Cardiac fibroblast (primary cell): ENCODE data around the gene RHEB.

Experiments used
- DNase-seq, 2 donors: peaks; one replicate each; pipeline versions ENCODE4 v3.0.0 to v3.0.0-alpha.2; 2010; ENCODE audit warnings: low read depth in 2 of 2
- H3K4me3 ChIP-seq, 2 donors: replicated peaks in 1 of 2; 1 replicate in 1 of 2; 2 replicates in 1 of 2; pipeline ENCODE4 v1.5.1; 2011; ENCODE audit warnings: low read depth in 2 of 2, low read length in 2 of 2, mild to moderate bottlenecking in 2 of 2, moderate library complexity in 1 of 2
- CTCF ChIP-seq: IDR thresholded peaks from one replicate; pipeline ENCODE4 v1.5.1; 2011; ENCODE audit warnings: low read depth, mild to moderate bottlenecking, low read length, inconsistent platforms

RHEB gene

DNA sequence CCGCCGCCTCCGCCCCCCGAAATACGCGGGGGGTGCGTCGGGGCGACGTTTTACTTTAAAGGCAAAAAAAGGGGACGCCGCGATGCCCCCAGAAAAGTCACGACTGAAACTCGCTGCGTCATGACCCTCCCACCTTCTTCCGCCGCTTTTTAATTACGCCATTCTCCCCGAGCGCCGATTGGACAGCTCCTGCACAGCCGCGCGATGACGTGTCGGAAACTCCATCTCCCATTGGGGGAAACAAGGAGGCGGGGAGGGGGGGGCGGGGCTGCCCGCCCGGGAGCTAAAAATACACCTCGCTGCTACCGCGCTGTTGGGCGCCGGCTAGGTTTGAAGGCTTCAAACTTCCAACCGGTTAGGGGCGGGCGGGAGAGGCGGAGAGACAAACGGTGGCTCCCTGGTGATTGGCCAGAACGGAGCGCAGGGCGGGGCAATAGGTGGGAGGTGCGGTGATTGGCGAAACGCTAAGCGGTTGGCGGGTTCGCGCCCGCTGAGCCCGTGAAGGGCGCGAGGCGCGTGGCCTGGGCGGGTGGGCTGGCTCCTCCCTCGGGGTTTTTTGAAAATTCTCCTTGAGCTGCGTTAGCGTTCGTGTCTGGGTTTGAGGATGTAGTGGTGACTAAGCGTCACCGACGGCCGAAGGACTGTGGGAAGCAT is at the start of gene RHEB:
TSS of gene RHEB (minus strand) at position 131 of the 654 bp plus-strand sequence. CDS start 384 bp downstream, outside the sequence.
- TF ChIP-seq CTCF: no peak
- peak; percentile 100 for DNase-seq
- peak within 1 kb of the TSS; percentile 75 to 76 for H3K4me3 ChIP-seq

- DNase-seq: peak; percentile 70 to 75
- H3K4me3 ChIP-seq: no peak overlapping the region
- TF ChIP-seq CTCF: no peak
Observed at GRCh38 chr7:151566897-151567320, 47.2 kb upstream of the RHEB start.

- TF ChIP-seq CTCF: no peak
Observed at GRCh38 chr7:151565541-151565940, 45.8 kb upstream of the RHEB start.

DNA sequence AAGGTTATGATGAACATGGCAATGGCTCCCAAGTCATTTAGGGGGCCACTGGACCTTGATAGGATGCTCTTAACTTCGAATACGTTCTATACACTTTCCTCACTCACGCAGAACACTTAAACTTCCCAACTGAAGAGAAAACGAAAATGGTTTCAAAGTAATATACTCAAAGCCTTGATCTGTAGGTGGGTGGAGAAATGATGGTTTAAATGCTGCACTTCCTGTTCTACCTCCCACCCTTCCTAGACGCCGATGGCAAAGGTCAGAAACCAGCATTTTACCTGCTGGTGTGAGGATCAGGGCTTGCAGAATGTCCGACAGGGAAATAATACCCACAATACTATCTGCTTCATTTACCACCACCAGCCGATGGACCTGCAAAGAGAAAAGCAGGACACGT is 40.5 kb upstream of the RHEB start:
- no peak for TF ChIP-seq CTCF
- no peak overlapping the region for H3K4me3 ChIP-seq
- DNase-seq: no peak

More at GRCh38 chr7:151565541-151565940, 45.8 kb upstream of the RHEB start:
- DNase-seq: no peak
- no peak overlapping the region for H3K4me3 ChIP-seq

- no peak for DNase-seq
- TF ChIP-seq CTCF: no peak
- no peak overlapping the region for H3K4me3 ChIP-seq
Observed at GRCh38 chr7:151559557-151560183, 40.0 kb upstream of the RHEB start.

- H3K4me3 ChIP-seq: no peak overlapping the region
- DNase-seq: peak in 1 of 2 donors; percentile 50
- TF ChIP-seq CTCF: no peak
Observed at GRCh38 chr7:151558575-151558974, 38.9 kb upstream of the RHEB start.
